ENCODE measurements around the gene ACSS1.

ACSS1 gene

GRCh38 chr20:25058051-25058846, at the start of gene ACSS1:
ACSS1 (minus strand) TSS chr20:25058139; CDS start chr20:25058102, 37 bp downstream.
- peak; percentile 72 for DNase-seq (ENCODE audit: low read depth)
- TF ChIP-seq MAX (IDR thresholded peaks at IDR 0.05; ENCODE audit: low read depth, low read length) (no peak), CTCF (IDR thresholded peaks at IDR 0.05; ENCODE audit: low read depth, low read length) (no peak), POLR2A (IDR thresholded peaks at IDR 0.05; ENCODE audit: extremely low read depth, insufficient read length) (no peak), MYC (IDR thresholded peaks at IDR 0.05; ENCODE audit: low read depth, low read length) (no peak)
- peak within 1 kb of the TSS; percentile 56 for H3K4me3 ChIP-seq (ENCODE audit: low read depth, low read length)

GRCh38 chr20:25103526-25103925, 45.6 kb upstream of the ACSS1 start:
- H3K4me3 ChIP-seq (ENCODE audit: low read depth, low read length): no peak overlapping the region
- TF ChIP-seq MYC (IDR thresholded peaks at IDR 0.05; ENCODE audit: low read depth, low read length) (no peak), MAX (IDR thresholded peaks at IDR 0.05; ENCODE audit: low read depth, low read length) (no peak), CTCF (IDR thresholded peaks at IDR 0.05; ENCODE audit: low read depth, low read length) (no peak), POLR2A (IDR thresholded peaks at IDR 0.05; ENCODE audit: extremely low read depth, insufficient read length) (no peak)
- DNase-seq (ENCODE audit: low read depth): no peak

GRCh38 chr20:25100914-25101313, 43.0 kb upstream of the ACSS1 start:
- TF ChIP-seq CTCF (IDR thresholded peaks at IDR 0.05; ENCODE audit: low read depth, low read length): no peak
- no peak for TF ChIP-seq POLR2A (IDR thresholded peaks at IDR 0.05; ENCODE audit: extremely low read depth, insufficient read length)
- TF ChIP-seq MAX (IDR thresholded peaks at IDR 0.05; ENCODE audit: low read depth, low read length): no peak
- TF ChIP-seq MYC (IDR thresholded peaks at IDR 0.05; ENCODE audit: low read depth, low read length): no peak
- no peak overlapping the region for H3K4me3 ChIP-seq (ENCODE audit: low read depth, low read length)
- no peak for DNase-seq (ENCODE audit: low read depth)

- TF ChIP-seq MYC (IDR thresholded peaks at IDR 0.05; ENCODE audit: low read depth, low read length) (no peak), POLR2A (IDR thresholded peaks at IDR 0.05; ENCODE audit: extremely low read depth, insufficient read length) (no peak), MAX (IDR thresholded peaks at IDR 0.05; ENCODE audit: low read depth, low read length) (no peak), CTCF (IDR thresholded peaks at IDR 0.05; ENCODE audit: low read depth, low read length) (no peak)
- no peak for DNase-seq (ENCODE audit: low read depth)
- no peak overlapping the region for H3K4me3 ChIP-seq (ENCODE audit: low read depth, low read length)
These were observed 41.7 kb upstream of the ACSS1 start for GRCh38 chr20:25099601-25100140.

GRCh38 chr20:25097498-25097897, 39.6 kb upstream of the ACSS1 start:
- no peak for DNase-seq (ENCODE audit: low read depth)
- TF ChIP-seq POLR2A (IDR thresholded peaks at IDR 0.05; ENCODE audit: extremely low read depth, insufficient read length) (no peak), CTCF (IDR thresholded peaks at IDR 0.05; ENCODE audit: low read depth, low read length) (no peak), MAX (IDR thresholded peaks at IDR 0.05; ENCODE audit: low read depth, low read length) (no peak), MYC (IDR thresholded peaks at IDR 0.05; ENCODE audit: low read depth, low read length) (no peak)
- no peak overlapping the region for H3K4me3 ChIP-seq (ENCODE audit: low read depth, low read length)
